Endothelial cell of umbilical vein (primary cell): ENCODE measurements around the gene BTN2A1. TPM values are rescaled to one million over a fixed set of nuclear protein-coding genes. Genes with fewer than 3 reads are reported as not detected.
"Not testable (repeated sequence)": the region's sequence is repeated elsewhere in the genome, so short reads cannot be mapped to it uniquely, and the experiment has no call there.

Experiments
- BruUV-seq: library from RNA; stranded (reverse); fragments of 400-500 nt; replicated peaks from 2 replicates; lab custom pipeline; 2021; lab: Mats Ljungman, UMichigan
- CTCF ChIA-PET: fragments of 300-600, 350-600 bp; sonication (Branson Sonifier 250); formaldehyde crosslinking; loops from one replicate; lab custom pipeline; 2021; ENCODE audit warnings: antibody characterized with exemption, inconsistent platforms; lab: Charles Lee
- POLR2A ChIA-PET: fragments of 300-600, 350-600 bp; sonication (Branson Sonifier 250); formaldehyde crosslinking; loops from one replicate; lab custom pipeline; 2021; ENCODE audit warnings: antibody characterized with exemption, inconsistent platforms; lab: Charles Lee
- DNase-seq: peaks from one replicate; pipeline ENCODE4 v3.0.0-alpha.2; 2011; ENCODE audit warnings: low read depth, low spot score
- FAIRE-seq: peaks from 2 replicates; lab custom pipeline; 2011; peaks lifted over from hg19 to GRCh38; lab: Jason Lieb, UNC
- H2AFZ ChIP-seq: 2 replicates; pipeline ENCODE4 v1.6.0; 2012; ENCODE audit warnings: low read depth, low read length, control low read depth, inconsistent platforms
- H3K27ac ChIP-seq: 2 replicates; pipeline ENCODE4 v1.5.1; 2011; ENCODE audit warnings: low read depth, mild to moderate bottlenecking, control low read depth, low read length, moderate library complexity; ENCODE audit not compliant: insufficient read depth
- H3K27me3 ChIP-seq, 2 experiments: 2 replicates each; pipeline versions ENCODE4 v1.6.0 to v1.6.1; 2011; ENCODE audit warnings: low read length in 2 of 2, mixed read lengths in 1 of 2; ENCODE audit not compliant: control insufficient read depth in 2 of 2, insufficient read depth in 2 of 2
- H3K36me3 ChIP-seq, 2 experiments: 2 replicates in 1 of 2; 3 replicates in 1 of 2; pipeline ENCODE4 v1.5.1; 2011; ENCODE audit warnings: low read length in 2 of 2, mild to moderate bottlenecking in 1 of 2, moderate library complexity in 1 of 2; ENCODE audit not compliant: control insufficient read depth in 2 of 2, insufficient read depth in 2 of 2; ENCODE audit errors: extremely low read depth in 1 of 2
- H3K4me1 ChIP-seq: 3 replicates; pipeline ENCODE4 v1.5.1; 2011; ENCODE audit warnings: mild to moderate bottlenecking, low read length; ENCODE audit not compliant: control insufficient read depth, insufficient read depth; ENCODE audit errors: extremely low read depth
- H3K4me2 ChIP-seq: 2 replicates; pipeline ENCODE4 v1.6.1; 2011; ENCODE audit warnings: low read length, control low read depth, mixed read lengths; ENCODE audit not compliant: insufficient read depth
- H3K4me3 ChIP-seq, 3 experiments: fragments of 200-600 bp in 1 of 3; sonication (generic), shearing (Covaris generic) in 1 of 3; replicated peaks in 1 of 3; 2 replicates each; pipeline ENCODE4 v1.5.1; 2011 to 2016; ENCODE audit warnings: control low read depth in 3 of 3, low read length in 3 of 3, mild to moderate bottlenecking in 2 of 3, inconsistent platforms in 1 of 3, low read depth in 1 of 3, moderate library complexity in 1 of 3; ENCODE audit not compliant: insufficient read depth in 1 of 3
- H3K79me2 ChIP-seq: 2 replicates; pipeline ENCODE4 v1.6.0; 2012; ENCODE audit warnings: low read length, inconsistent platforms; ENCODE audit not compliant: control insufficient read depth, insufficient read depth
- H3K9ac ChIP-seq: replicated peaks from 2 replicates; pipeline ENCODE3; 2011; ENCODE audit warnings: low read length, control low read depth; ENCODE audit not compliant: insufficient read depth; ENCODE audit errors: extremely low read depth
- H3K9me1 ChIP-seq: replicated peaks from 3 replicates; pipeline ENCODE4 v1.6.0; 2011; ENCODE audit warnings: mild to moderate bottlenecking, low read length; ENCODE audit not compliant: control insufficient read depth, insufficient read depth; ENCODE audit errors: extremely low read depth
- H3K9me3 ChIP-seq: replicated peaks from 2 replicates; pipeline ENCODE4 v1.5.1; 2012; ENCODE audit warnings: low read length, inconsistent platforms; ENCODE audit not compliant: control insufficient read depth, insufficient read depth
- H4K20me1 ChIP-seq: replicated peaks from 2 replicates; pipeline ENCODE3; 2011; ENCODE audit warnings: mild to moderate bottlenecking, low read length; ENCODE audit not compliant: control insufficient read depth, insufficient read depth; ENCODE audit errors: extremely low read depth
- POLR2A ChIP-seq: IDR thresholded peaks from 2 replicates; pipeline ENCODE4 v1.6.1; 2012; ENCODE audit warnings: low read depth, mild to moderate bottlenecking, control low read depth, low read length
- dilution Hi-C: fragments of 300-500 bp; cut with MboI; formaldehyde crosslinking; loops from one replicate; pipeline ENCODE4 v1.15.0; 2019; ENCODE audit warnings: low sequenced_read_pairs; ENCODE audit not compliant: extremely low pct_ligation_motif_present
- intact Hi-C: fragments of 100-400 bp; cut with micrococcal nuclease; formaldehyde crosslinking; loops from one replicate; pipeline ENCODE4 v1.10.0; 2022
- polyA plus RNA-seq, 4 experiments: library from polyadenylated mRNA; depleted of rRNA in 3 of 4; stranded (reverse) in 3 of 4; unstranded in 1 of 4; fragments of >200 nt; gene quantifications; 2 replicates each; pipeline versions ENCODE4 v1.2.1 to v1.2.3, GENCODE V29; 2011 to 2012; ENCODE audit warnings: missing spikeins in 1 of 4
- total RNA-seq: library from RNA; stranded (reverse); gene quantifications from 2 replicates; pipeline ENCODE4 v1.2.3, GENCODE V29; 2021
- TF ChIP-seq, protein P1 (sequence below), 2 donors: IDR thresholded peaks; 1 replicate in 1 of 2; 2 replicates in 1 of 2; pipeline ENCODE4 v1.5.1; 2011; ENCODE audit warnings: low read length in 2 of 2, mild to moderate bottlenecking in 2 of 2, moderate library complexity in 2 of 2, control low read depth in 1 of 2, inconsistent platforms in 1 of 2, low read depth in 1 of 2; ENCODE audit not compliant: insufficient read depth in 1 of 2; ENCODE audit errors: extremely low read depth in 1 of 2

The BTN2A1 gene
- total and polyA plus RNA-seq, 2 donors (not counting 3 experiments of a cell fraction or from before 2014, with no cell fraction given): 25.1 to 31.9 TPM

DNA sequence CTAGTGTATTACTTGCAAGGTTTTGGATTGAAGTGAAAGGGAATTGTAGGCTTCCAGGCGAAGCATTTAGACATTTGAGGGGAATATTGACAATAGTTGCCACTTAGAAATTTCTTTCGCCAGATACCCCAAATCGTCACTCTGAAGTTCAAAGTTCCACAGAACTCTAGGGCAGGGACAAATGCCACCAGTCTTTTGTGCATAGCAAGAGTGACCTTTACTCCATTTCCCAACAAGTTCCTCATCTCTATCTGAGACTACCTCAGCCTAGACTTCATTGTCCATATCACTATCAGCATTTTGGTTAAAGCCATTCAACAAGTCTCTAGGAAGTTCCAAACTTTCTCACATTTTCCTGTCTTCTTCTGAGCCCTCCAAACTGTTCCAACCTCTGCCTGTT is 39.0 kb upstream of the BTN2A1 start:
- dilution Hi-C loops, H3K4me3 ChIP-seq, H3K79me2 ChIP-seq, H4K20me1 ChIP-seq, FAIRE-seq, H3K9me1 ChIP-seq, DNase-seq, H3K27me3 ChIP-seq, H3K4me2 ChIP-seq, H3K9ac ChIP-seq, H3K27ac ChIP-seq, H3K4me1 ChIP-seq, H2AFZ ChIP-seq, H3K36me3 ChIP-seq, BruUV-seq, intact Hi-C loops, H3K9me3 ChIP-seq: not testable (repeated sequence)
- CTCF ChIA-PET: interaction anchor here (0.9 to 3.0 kb wide), 2 partner anchors 77 kb away, joined by 4 to 22 read pairs; no protein-coding TSS in a partner anchor
- POLR2A ChIA-PET: interaction anchor here (0.6 kb wide), 1 partner anchor 1430 kb away, joined by 8 read pairs; no protein-coding TSS in a partner anchor

DNA sequence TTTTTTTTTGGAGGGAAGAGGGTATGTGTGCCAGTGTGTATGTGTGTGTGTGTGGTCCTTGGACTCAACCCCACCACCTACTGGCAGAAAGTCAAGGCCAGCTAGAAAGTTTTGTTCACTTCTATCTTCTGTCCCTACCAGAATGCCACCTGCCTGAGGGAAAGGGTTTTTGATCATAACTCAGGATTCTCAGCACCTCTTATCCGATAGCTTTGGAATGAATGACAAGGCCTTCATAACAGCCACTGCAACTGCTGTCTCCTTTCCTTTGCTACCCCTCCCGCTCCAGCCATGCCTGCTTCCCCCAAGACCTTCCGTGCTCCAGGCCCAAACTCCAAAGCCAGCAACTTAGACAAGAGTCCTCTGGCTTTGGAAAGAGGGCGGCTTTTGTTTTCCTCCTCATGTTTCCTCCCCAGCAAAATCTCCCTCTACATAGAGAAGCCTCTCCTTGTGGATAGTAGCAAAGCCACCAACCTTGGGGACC is 37.0 kb upstream of the BTN2A1 start:
- no peaks in the 10 kb centered on the region for H3K9me3 ChIP-seq
- intact Hi-C loops (loop anchor here (1.0 to 5.0 kb wide), 2 partner anchors 79 to 112 kb away; no protein-coding TSS in a partner anchor), dilution Hi-C loops (no loop called here)
- peaks cover 0 to 2% of the 10 kb centered on the region in 2 experiments for H3K36me3 ChIP-seq
- H3K27me3 ChIP-seq: no peaks in the 10 kb centered on the region
- FAIRE-seq (no peak), DNase-seq (peak; percentile 54)
- H4K20me1 ChIP-seq: no peaks in the 10 kb centered on the region
- H3K9ac ChIP-seq: peak overlapping the region; percentile 86
- no TSS peak for BruUV-seq
- H3K27ac ChIP-seq: peak overlapping the region; percentile 33
- POLR2A ChIA-PET: interaction anchor here (1.5 kb wide), 1 partner anchor 79 kb away, joined by 8 read pairs; no protein-coding TSS in a partner anchor
- peak overlapping the region; percentile 42 for H3K4me2 ChIP-seq
- CTCF ChIA-PET: interaction anchor here (0.8 to 3.0 kb wide), 3 partner anchors 27 to 175 kb away, joined by 3 to 22 read pairs (median 5); no protein-coding TSS in a partner anchor
- peaks cover 2% of the 10 kb centered on the region for H3K79me2 ChIP-seq
- peak overlapping the region in 2 of 3 experiments; percentile 4 to 75 for H3K4me3 ChIP-seq
- TF ChIP-seq, protein P1, sequence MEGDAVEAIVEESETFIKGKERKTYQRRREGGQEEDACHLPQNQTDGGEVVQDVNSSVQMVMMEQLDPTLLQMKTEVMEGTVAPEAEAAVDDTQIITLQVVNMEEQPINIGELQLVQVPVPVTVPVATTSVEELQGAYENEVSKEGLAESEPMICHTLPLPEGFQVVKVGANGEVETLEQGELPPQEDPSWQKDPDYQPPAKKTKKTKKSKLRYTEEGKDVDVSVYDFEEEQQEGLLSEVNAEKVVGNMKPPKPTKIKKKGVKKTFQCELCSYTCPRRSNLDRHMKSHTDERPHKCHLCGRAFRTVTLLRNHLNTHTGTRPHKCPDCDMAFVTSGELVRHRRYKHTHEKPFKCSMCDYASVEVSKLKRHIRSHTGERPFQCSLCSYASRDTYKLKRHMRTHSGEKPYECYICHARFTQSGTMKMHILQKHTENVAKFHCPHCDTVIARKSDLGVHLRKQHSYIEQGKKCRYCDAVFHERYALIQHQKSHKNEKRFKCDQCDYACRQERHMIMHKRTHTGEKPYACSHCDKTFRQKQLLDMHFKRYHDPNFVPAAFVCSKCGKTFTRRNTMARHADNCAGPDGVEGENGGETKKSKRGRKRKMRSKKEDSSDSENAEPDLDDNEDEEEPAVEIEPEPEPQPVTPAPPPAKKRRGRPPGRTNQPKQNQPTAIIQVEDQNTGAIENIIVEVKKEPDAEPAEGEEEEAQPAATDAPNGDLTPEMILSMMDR (IDR thresholded peaks at IDR 0.05; ENCODE audit: extremely low read depth in 1 of 2, insufficient read depth in 1 of 2, low read depth in 1 of 2, low read length in 2 of 2): peak; percentile 26 to 58
- TF ChIP-seq POLR2A: no peak
- no peaks in the 10 kb centered on the region for H3K9me1 ChIP-seq
- H3K4me1 ChIP-seq: peaks cover 6% of the 10 kb centered on the region
- H2AFZ ChIP-seq: peak overlapping the region; percentile 87
